ENCODE results near the gene CD109. TPM values are rescaled to one million over a fixed set of nuclear protein-coding genes. Genes with fewer than 3 reads are reported as not detected.

CD109 gene
- total RNA-seq, 1 experiment from 2014 or later: 3.2 TPM

GRCh38 chr6:73702444-73702843 lies 6.4 kb downstream of the CD109 start:
- no peaks in the 10 kb centered on the region for H3K79me2 ChIP-seq (ENCODE audit: insufficient read depth, low read length)

More at GRCh38 chr6:73702444-73702843, 6.4 kb downstream of the CD109 start:
- TF ChIP-seq, protein P1, sequence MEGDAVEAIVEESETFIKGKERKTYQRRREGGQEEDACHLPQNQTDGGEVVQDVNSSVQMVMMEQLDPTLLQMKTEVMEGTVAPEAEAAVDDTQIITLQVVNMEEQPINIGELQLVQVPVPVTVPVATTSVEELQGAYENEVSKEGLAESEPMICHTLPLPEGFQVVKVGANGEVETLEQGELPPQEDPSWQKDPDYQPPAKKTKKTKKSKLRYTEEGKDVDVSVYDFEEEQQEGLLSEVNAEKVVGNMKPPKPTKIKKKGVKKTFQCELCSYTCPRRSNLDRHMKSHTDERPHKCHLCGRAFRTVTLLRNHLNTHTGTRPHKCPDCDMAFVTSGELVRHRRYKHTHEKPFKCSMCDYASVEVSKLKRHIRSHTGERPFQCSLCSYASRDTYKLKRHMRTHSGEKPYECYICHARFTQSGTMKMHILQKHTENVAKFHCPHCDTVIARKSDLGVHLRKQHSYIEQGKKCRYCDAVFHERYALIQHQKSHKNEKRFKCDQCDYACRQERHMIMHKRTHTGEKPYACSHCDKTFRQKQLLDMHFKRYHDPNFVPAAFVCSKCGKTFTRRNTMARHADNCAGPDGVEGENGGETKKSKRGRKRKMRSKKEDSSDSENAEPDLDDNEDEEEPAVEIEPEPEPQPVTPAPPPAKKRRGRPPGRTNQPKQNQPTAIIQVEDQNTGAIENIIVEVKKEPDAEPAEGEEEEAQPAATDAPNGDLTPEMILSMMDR (conservative IDR thresholded peaks at IDR 0.05): no peak
- Histone ChIP-seq H4K8ac (replicated peaks; ENCODE audit: insufficient read length, low read depth, low read length) (no peak overlapping the region), H3T11ph (ENCODE audit: low read length) (no peak overlapping the region), H3K14ac (ENCODE audit: insufficient read depth, low read length) (no peak overlapping the region), H2BK20ac (ENCODE audit: low read depth, low read length, poor library complexity, severe bottlenecking) (no peak overlapping the region), H3K27ac (ENCODE audit: insufficient read length, low read depth, low read length) (no peak overlapping the region), H3K56ac (ENCODE audit: insufficient read length, low read depth, low read length) (no peak overlapping the region), H3K79me1 (ENCODE audit: insufficient read depth, low read depth, low read length, poor library complexity, severe bottlenecking) (no peaks in the 10 kb centered on the region), H4K5ac (ENCODE audit: insufficient read length, low read depth, low read length) (no peak overlapping the region), H2AK5ac (ENCODE audit: insufficient read length, low read length) (no peak overlapping the region), H4K20me1 (ENCODE audit: control insufficient read depth, insufficient read depth, insufficient read length) (no peaks in the 10 kb centered on the region), H4K91ac (ENCODE audit: insufficient read length, low read depth, low read length) (no peak overlapping the region), H2BK120ac (ENCODE audit: low read depth, low read length, poor library complexity, severe bottlenecking) (no peak overlapping the region), H2BK5ac (ENCODE audit: insufficient read length, low read length) (no peak overlapping the region), H3K18ac (ENCODE audit: insufficient read length, low read depth, low read length) (no peak overlapping the region), H3K4ac (ENCODE audit: low read depth, low read length) (no peak overlapping the region), H3K9ac (ENCODE audit: extremely low read depth, insufficient read length, low read length) (no peak overlapping the region), H3K4me1 (ENCODE audit: insufficient read depth, low read length) (no peaks in the 10 kb centered on the region), H3K23me2 (ENCODE audit: insufficient read length, low read depth, low read length, poor library complexity, severe bottlenecking) (no peaks in the 10 kb centered on the region), H3K9me3 (ENCODE audit: control insufficient read depth, low read depth, low read length) (no peaks in the 10 kb centered on the region), H3K27me3 (ENCODE audit: insufficient read depth, low read length) (no peaks in the 10 kb centered on the region), H2AFZ (ENCODE audit: low read length) (no peak overlapping the region), H3K23ac (ENCODE audit: insufficient read length, low read depth, low read length) (no peak overlapping the region), H2BK12ac (ENCODE audit: insufficient read length, low read depth, low read length) (no peak overlapping the region), H2BK15ac (ENCODE audit: low read depth, low read length) (no peak overlapping the region), H3K4me2 (ENCODE audit: insufficient read depth, insufficient read length, low read length) (no peak overlapping the region)
- no peak for DNase-seq
- Mint-ChIP-seq H3K36me3 (ENCODE audit: insufficient read depth in 1 of 3, low read depth in 3 of 3) (no peaks in the 10 kb centered on the region; a peak in 1 of 7 replicates), H3K27me3 (ENCODE audit: low read depth) (no peaks in the 10 kb centered on the region), H3K4me3 (no peak overlapping the region), H3K27ac (no peak overlapping the region), H3K4me1 (peaks cover 3 to 11% of the 10 kb centered on the region in 2 experiments; a peak in 3 of 4 replicates), H3K9me3 (no peaks in the 10 kb centered on the region)
- WGBS (ENCODE audit: extremely low coverage, insufficient read length, low lambda C conversion rate): no CpG with 5 or more reads among the region's 2 CpGs
